Endothelial cell of umbilical vein (primary cell): ENCODE measurements around the gene CALML5. TPM values are rescaled to one million over a fixed set of nuclear protein-coding genes. Genes with fewer than 3 reads are reported as not detected.

Experiments
- BruUV-seq: library from RNA; stranded (reverse); fragments of 400-500 nt; replicated peaks from 2 replicates; lab custom pipeline; 2021; lab: Mats Ljungman, UMichigan
- CTCF ChIA-PET: fragments of 300-600, 350-600 bp; sonication (Branson Sonifier 250); formaldehyde crosslinking; loops from one replicate; lab custom pipeline; 2021; ENCODE audit warnings: antibody characterized with exemption, inconsistent platforms; lab: Charles Lee
- POLR2A ChIA-PET: fragments of 300-600, 350-600 bp; sonication (Branson Sonifier 250); formaldehyde crosslinking; loops from one replicate; lab custom pipeline; 2021; ENCODE audit warnings: antibody characterized with exemption, inconsistent platforms; lab: Charles Lee
- DNase-seq: peaks from one replicate; pipeline ENCODE4 v3.0.0-alpha.2; 2011; ENCODE audit warnings: low read depth, low spot score
- FAIRE-seq: peaks from 2 replicates; lab custom pipeline; 2011; peaks lifted over from hg19 to GRCh38; lab: Jason Lieb, UNC
- H2AFZ ChIP-seq: 2 replicates; pipeline ENCODE4 v1.6.0; 2012; ENCODE audit warnings: low read depth, low read length, control low read depth, inconsistent platforms
- H3K27ac ChIP-seq: 2 replicates; pipeline ENCODE4 v1.5.1; 2011; ENCODE audit warnings: low read depth, mild to moderate bottlenecking, control low read depth, low read length, moderate library complexity; ENCODE audit not compliant: insufficient read depth
- H3K27me3 ChIP-seq, 2 experiments: 2 replicates each; pipeline versions ENCODE4 v1.6.0 to v1.6.1; 2011; ENCODE audit warnings: low read length in 2 of 2, mixed read lengths in 1 of 2; ENCODE audit not compliant: control insufficient read depth in 2 of 2, insufficient read depth in 2 of 2
- H3K36me3 ChIP-seq, 2 experiments: 2 replicates in 1 of 2; 3 replicates in 1 of 2; pipeline ENCODE4 v1.5.1; 2011; ENCODE audit warnings: low read length in 2 of 2, mild to moderate bottlenecking in 1 of 2, moderate library complexity in 1 of 2; ENCODE audit not compliant: control insufficient read depth in 2 of 2, insufficient read depth in 2 of 2; ENCODE audit errors: extremely low read depth in 1 of 2
- H3K4me1 ChIP-seq: 3 replicates; pipeline ENCODE4 v1.5.1; 2011; ENCODE audit warnings: mild to moderate bottlenecking, low read length; ENCODE audit not compliant: control insufficient read depth, insufficient read depth; ENCODE audit errors: extremely low read depth
- H3K4me2 ChIP-seq: 2 replicates; pipeline ENCODE4 v1.6.1; 2011; ENCODE audit warnings: low read length, control low read depth, mixed read lengths; ENCODE audit not compliant: insufficient read depth
- H3K4me3 ChIP-seq, 3 experiments: fragments of 200-600 bp in 1 of 3; sonication (generic), shearing (Covaris generic) in 1 of 3; replicated peaks in 1 of 3; 2 replicates each; pipeline ENCODE4 v1.5.1; 2011 to 2016; ENCODE audit warnings: control low read depth in 3 of 3, low read length in 3 of 3, mild to moderate bottlenecking in 2 of 3, inconsistent platforms in 1 of 3, low read depth in 1 of 3, moderate library complexity in 1 of 3; ENCODE audit not compliant: insufficient read depth in 1 of 3
- H3K79me2 ChIP-seq: 2 replicates; pipeline ENCODE4 v1.6.0; 2012; ENCODE audit warnings: low read length, inconsistent platforms; ENCODE audit not compliant: control insufficient read depth, insufficient read depth
- H3K9ac ChIP-seq: replicated peaks from 2 replicates; pipeline ENCODE3; 2011; ENCODE audit warnings: low read length, control low read depth; ENCODE audit not compliant: insufficient read depth; ENCODE audit errors: extremely low read depth
- H3K9me1 ChIP-seq: replicated peaks from 3 replicates; pipeline ENCODE4 v1.6.0; 2011; ENCODE audit warnings: mild to moderate bottlenecking, low read length; ENCODE audit not compliant: control insufficient read depth, insufficient read depth; ENCODE audit errors: extremely low read depth
- H3K9me3 ChIP-seq: replicated peaks from 2 replicates; pipeline ENCODE4 v1.5.1; 2012; ENCODE audit warnings: low read length, inconsistent platforms; ENCODE audit not compliant: control insufficient read depth, insufficient read depth
- H4K20me1 ChIP-seq: replicated peaks from 2 replicates; pipeline ENCODE3; 2011; ENCODE audit warnings: mild to moderate bottlenecking, low read length; ENCODE audit not compliant: control insufficient read depth, insufficient read depth; ENCODE audit errors: extremely low read depth
- EZH2 ChIP-seq: IDR thresholded peaks from 2 replicates; pipeline ENCODE4 v1.6.1; 2012; ENCODE audit warnings: borderline replicate concordance, low read depth, mild to moderate bottlenecking, moderate library complexity, low read length, inconsistent platforms; ENCODE audit not compliant: severe bottlenecking
- FOS ChIP-seq: IDR thresholded peaks from 2 replicates; pipeline ENCODE4 v1.6.1; 2011; ENCODE audit warnings: mild to moderate bottlenecking, low read length, moderate library complexity, borderline replicate concordance; ENCODE audit not compliant: insufficient read depth
- GATA2 ChIP-seq: IDR thresholded peaks from 2 replicates; pipeline ENCODE4 v1.7.0; 2011; ENCODE audit warnings: low read depth, mild to moderate bottlenecking, moderate library complexity, mixed read lengths, low read length; ENCODE audit not compliant: insufficient read length, insufficient read depth
- JUN ChIP-seq: IDR thresholded peaks from 2 replicates; pipeline ENCODE4 v1.6.1; 2011; ENCODE audit warnings: borderline replicate concordance, low read depth; ENCODE audit not compliant: insufficient read length, insufficient read depth
- MYC ChIP-seq: IDR thresholded peaks from one replicate; pipeline ENCODE4 v1.6.1; 2011; ENCODE audit warnings: mild to moderate bottlenecking, low read depth, low read length
- POLR2A ChIP-seq: IDR thresholded peaks from 2 replicates; pipeline ENCODE4 v1.6.1; 2012; ENCODE audit warnings: low read depth, mild to moderate bottlenecking, control low read depth, low read length
- POLR2AphosphoS5 ChIP-seq: IDR thresholded peaks from 2 replicates; pipeline ENCODE4 v1.6.1; 2012; ENCODE audit warnings: low read depth, mild to moderate bottlenecking, control low read depth, low read length, moderate library complexity; ENCODE audit not compliant: insufficient read depth
- dilution Hi-C: fragments of 300-500 bp; cut with MboI; formaldehyde crosslinking; loops from one replicate; pipeline ENCODE4 v1.15.0; 2019; ENCODE audit warnings: low sequenced_read_pairs; ENCODE audit not compliant: extremely low pct_ligation_motif_present
- intact Hi-C: fragments of 100-400 bp; cut with micrococcal nuclease; formaldehyde crosslinking; loops from one replicate; pipeline ENCODE4 v1.10.0; 2022
- polyA plus RNA-seq, 4 experiments: library from polyadenylated mRNA; depleted of rRNA in 3 of 4; stranded (reverse) in 3 of 4; unstranded in 1 of 4; fragments of >200 nt; gene quantifications; 2 replicates each; pipeline versions ENCODE4 v1.2.1 to v1.2.3, GENCODE V29; 2011 to 2012; ENCODE audit warnings: missing spikeins in 1 of 4
- total RNA-seq: library from RNA; stranded (reverse); gene quantifications from 2 replicates; pipeline ENCODE4 v1.2.3, GENCODE V29; 2021
- TF ChIP-seq, protein P1 (sequence below): IDR thresholded peaks from 2 replicates; pipeline ENCODE4 v1.6.1; 2011; ENCODE audit not compliant: insufficient read depth, insufficient read length
- TF ChIP-seq, protein P2 (sequence below), 2 donors: IDR thresholded peaks; 1 replicate in 1 of 2; 2 replicates in 1 of 2; pipeline ENCODE4 v1.5.1; 2011; ENCODE audit warnings: low read length in 2 of 2, mild to moderate bottlenecking in 2 of 2, moderate library complexity in 2 of 2, control low read depth in 1 of 2, inconsistent platforms in 1 of 2, low read depth in 1 of 2; ENCODE audit not compliant: insufficient read depth in 1 of 2; ENCODE audit errors: extremely low read depth in 1 of 2

Gene CALML5
- total and polyA plus RNA-seq, 2 donors (not counting 3 experiments of a cell fraction or from before 2014, with no cell fraction given) = not detected

DNA sequence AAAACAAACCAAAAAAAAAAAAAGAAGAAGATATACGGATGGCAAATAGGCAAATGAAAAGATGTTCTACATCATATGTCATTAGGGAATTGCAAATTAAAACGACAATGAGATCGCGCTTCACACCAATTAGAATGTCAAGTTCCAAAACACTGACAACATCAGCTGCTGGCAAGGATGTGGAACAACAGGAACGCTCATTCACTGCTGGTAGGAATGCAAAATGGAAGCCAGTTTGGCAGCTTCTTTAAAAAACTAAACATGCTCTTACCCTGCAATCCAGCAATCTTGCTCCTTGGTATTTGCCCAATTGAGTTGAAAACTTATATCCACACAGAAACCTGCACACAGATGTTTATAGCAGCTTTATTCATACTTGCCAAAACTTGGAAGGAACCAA lies 34.8 kb downstream of the CALML5 start:
- H3K79me2 ChIP-seq = no peaks in the 10 kb centered on the region
- H3K4me2 ChIP-seq = no peak overlapping the region
- BruUV-seq = no TSS peak
- dilution Hi-C loops (no loop called here), intact Hi-C loops (no loop called here)
- no peaks in the 10 kb centered on the region for H4K20me1 ChIP-seq
- FAIRE-seq (no peak), DNase-seq (no peak)
- H3K9me1 ChIP-seq = no peaks in the 10 kb centered on the region
- no peak overlapping the region for H3K4me3 ChIP-seq
- CTCF ChIA-PET = interaction anchor here (0.6 to 1.7 kb wide), 5 partner anchors 10 to 158 kb away, joined by 3 to 6 read pairs (median 3); no protein-coding TSS in a partner anchor
- H3K9me3 ChIP-seq = no peaks in the 10 kb centered on the region
- TF ChIP-seq MYC (no peak), EZH2 (no peak), JUN (no peak), FOS (no peak), POLR2A (no peak), POLR2AphosphoS5 (no peak), GATA2 (no peak)
- TF ChIP-seq, protein P1, sequence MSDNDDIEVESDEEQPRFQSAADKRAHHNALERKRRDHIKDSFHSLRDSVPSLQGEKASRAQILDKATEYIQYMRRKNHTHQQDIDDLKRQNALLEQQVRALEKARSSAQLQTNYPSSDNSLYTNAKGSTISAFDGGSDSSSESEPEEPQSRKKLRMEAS = no peak
- TF ChIP-seq, protein P2, sequence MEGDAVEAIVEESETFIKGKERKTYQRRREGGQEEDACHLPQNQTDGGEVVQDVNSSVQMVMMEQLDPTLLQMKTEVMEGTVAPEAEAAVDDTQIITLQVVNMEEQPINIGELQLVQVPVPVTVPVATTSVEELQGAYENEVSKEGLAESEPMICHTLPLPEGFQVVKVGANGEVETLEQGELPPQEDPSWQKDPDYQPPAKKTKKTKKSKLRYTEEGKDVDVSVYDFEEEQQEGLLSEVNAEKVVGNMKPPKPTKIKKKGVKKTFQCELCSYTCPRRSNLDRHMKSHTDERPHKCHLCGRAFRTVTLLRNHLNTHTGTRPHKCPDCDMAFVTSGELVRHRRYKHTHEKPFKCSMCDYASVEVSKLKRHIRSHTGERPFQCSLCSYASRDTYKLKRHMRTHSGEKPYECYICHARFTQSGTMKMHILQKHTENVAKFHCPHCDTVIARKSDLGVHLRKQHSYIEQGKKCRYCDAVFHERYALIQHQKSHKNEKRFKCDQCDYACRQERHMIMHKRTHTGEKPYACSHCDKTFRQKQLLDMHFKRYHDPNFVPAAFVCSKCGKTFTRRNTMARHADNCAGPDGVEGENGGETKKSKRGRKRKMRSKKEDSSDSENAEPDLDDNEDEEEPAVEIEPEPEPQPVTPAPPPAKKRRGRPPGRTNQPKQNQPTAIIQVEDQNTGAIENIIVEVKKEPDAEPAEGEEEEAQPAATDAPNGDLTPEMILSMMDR (IDR thresholded peaks at IDR 0.05; ENCODE audit: extremely low read depth in 1 of 2, insufficient read depth in 1 of 2, low read depth in 1 of 2, low read length in 2 of 2) = no peak
- H3K4me1 ChIP-seq = no peaks in the 10 kb centered on the region
- no peak overlapping the region for H3K9ac ChIP-seq
- POLR2A ChIA-PET = no interaction called here
- H3K27me3 ChIP-seq = no peaks in the 10 kb centered on the region
- H2AFZ ChIP-seq = no peak overlapping the region
- no peak overlapping the region for H3K27ac ChIP-seq
- no peaks in the 10 kb centered on the region for H3K36me3 ChIP-seq
